Measurements from ENCODE around the gene ZFP37.
"Not testable (repeated sequence)": the region's sequence is repeated elsewhere in the genome, so short reads cannot be mapped to it uniquely, and the experiment has no call there.

Gene ZFP37

GRCh38 chr9:113056191-113057106, at the start of gene ZFP37:
ZFP37 (minus strand) TSS chr9:113056724; CDS start chr9:113056688, 36 bp downstream.
- DNase-seq, result no peak

GRCh38 chr9:113105345-113105744, 48.8 kb upstream of the ZFP37 start:
- not testable (repeated sequence) for DNase-seq

GRCh38 chr9:113095561-113095960, 39.0 kb upstream of the ZFP37 start:
- no peak for DNase-seq

GRCh38 chr9:113089924-113090323, 33.4 kb upstream of the ZFP37 start:
- DNase-seq, result not testable (repeated sequence)

- not testable (repeated sequence) for DNase-seq
Measured at GRCh38 chr9:113089143-113089505, 32.6 kb upstream of the ZFP37 start.

- DNase-seq, result not testable (repeated sequence)
Measured at GRCh38 chr9:113088456-113089142, 32.1 kb upstream of the ZFP37 start.

GRCh38 chr9:113062932-113063310, 6.4 kb upstream of the ZFP37 start:
- DNase-seq, result not testable (repeated sequence)

GRCh38 chr9:113062256-113062931, 5.9 kb upstream of the ZFP37 start:
- DNase-seq, result not testable (repeated sequence)

GRCh38 chr9:113061072-113061850, 4.7 kb upstream of the ZFP37 start:
- DNase-seq, result not testable (repeated sequence)

GRCh38 chr9:113059581-113060284, 3.2 kb upstream of the ZFP37 start:
- not testable (repeated sequence) for DNase-seq

GRCh38 chr9:113057193-113057592, 669 bp upstream of the ZFP37 start:
- no peak for DNase-seq

GRCh38 chr9:113042884-113043657, 13.5 kb downstream of the ZFP37 start:
- DNase-seq, result no peak

GRCh38 chr9:113026200-113026599, 30.3 kb downstream of the ZFP37 start:
- DNase-seq, result no peak

GRCh38 chr9:113018247-113018646, 38.3 kb downstream of the ZFP37 start:
- no peak for DNase-seq

- no peak for DNase-seq
Measured at GRCh38 chr9:113012492-113012891, 44.0 kb downstream of the ZFP37 start.

- DNase-seq, result no peak
Measured at GRCh38 chr9:113011911-113012381, 44.6 kb downstream of the ZFP37 start, which contains the start of gene ZNF883. ZNF883 (minus strand) TSS chr9:113012192.

- DNase-seq, result no peak
Measured at GRCh38 chr9:113005777-113006176, 50.7 kb downstream of the ZFP37 start.

- no peak for DNase-seq
Measured at GRCh38 chr9:112997236-112997941, 59.1 kb downstream of the ZFP37 start.
